ENCODE data around the gene TBC1D7. TPM values are rescaled to one million over a fixed set of nuclear protein-coding genes. Genes with fewer than 3 reads are reported as not detected.

TBC1D7 gene
- total RNA-seq, 1 experiment from 2014 or later = 13.7 TPM

- CTCF ChIA-PET = no interaction called here
- Histone ChIP-seq H3K27me3 (ENCODE audit: insufficient read depth, low read length) (no peaks in the 10 kb centered on the region), H3K27ac (ENCODE audit: low read depth, low read length) (no peak overlapping the region), H3K79me2 (ENCODE audit: insufficient read depth, low read length) (no peaks in the 10 kb centered on the region), H3K9me3 (ENCODE audit: control insufficient read depth in 1 of 2, insufficient read depth in 1 of 2, low read depth in 1 of 2, low read length in 2 of 2) (no peaks in the 10 kb centered on the region), H3K4me2 (ENCODE audit: low read length) (no peak overlapping the region), H3K9ac (ENCODE audit: low read length) (no peak overlapping the region), H3K4me3 (replicated peaks in 1 of 2; ENCODE audit: low read depth in 1 of 2, low read length in 2 of 2) (no peak overlapping the region), H2AFZ (ENCODE audit: low read depth, low read length, poor library complexity, severe bottlenecking) (no peak overlapping the region), H3K9me2 (ENCODE audit: insufficient read depth) (no peaks in the 10 kb centered on the region), H3K4me1 (ENCODE audit: control insufficient read depth in 1 of 2, insufficient read depth in 2 of 2, low read length in 2 of 2) (no peaks in the 10 kb centered on the region), H4K20me1 (ENCODE audit: insufficient read depth) (no peaks in the 10 kb centered on the region), H3K36me3 (ENCODE audit: control insufficient read depth in 1 of 2, insufficient read depth in 2 of 2, low read length in 2 of 2) (no peaks in the 10 kb centered on the region)
- RAD21 ChIA-PET (ENCODE audit: low non-redundant PET in 1 of 2, low total read pairs in 2 of 2, uncharacterized antibody in 2 of 2, unreplicated experiment in 2 of 2) = no interaction called here
- no peak for DNase-seq (ENCODE audit: low read depth, low spot score)
- TF ChIP-seq FOSL1 (IDR thresholded peaks at IDR 0.05; ENCODE audit: low read depth) = no peak
- POLR2A ChIA-PET = no interaction called here
- intact Hi-C loops (cut with micrococcal nuclease) = no loop called here
- no TSS peak for BruUV-seq (replicated peaks)
- ATAC-seq = peak; percentile 44; the same call in 1 of the 2 replicates
Observed at GRCh38 chr6:13296536-13296997, 31.8 kb downstream of the TBC1D7 start.

- ChIA-PET POLR2A (no interaction called here), CTCF (no interaction called here), RAD21 (ENCODE audit: low non-redundant PET in 1 of 2, low total read pairs in 2 of 2, uncharacterized antibody in 2 of 2, unreplicated experiment in 2 of 2) (no interaction called here)
- DNase-seq (ENCODE audit: low read depth, low spot score) = no peak
- Histone ChIP-seq H3K27ac (ENCODE audit: low read depth, low read length) (no peak overlapping the region), H3K9me3 (ENCODE audit: control insufficient read depth in 1 of 2, insufficient read depth in 1 of 2, low read depth in 1 of 2, low read length in 2 of 2) (no peaks in the 10 kb centered on the region), H4K20me1 (ENCODE audit: insufficient read depth) (no peaks in the 10 kb centered on the region), H2AFZ (ENCODE audit: low read depth, low read length, poor library complexity, severe bottlenecking) (no peak overlapping the region), H3K9me2 (ENCODE audit: insufficient read depth) (no peaks in the 10 kb centered on the region), H3K79me2 (ENCODE audit: insufficient read depth, low read length) (no peaks in the 10 kb centered on the region), H3K4me3 (replicated peaks in 1 of 2; ENCODE audit: low read depth in 1 of 2, low read length in 2 of 2) (no peak overlapping the region), H3K4me2 (ENCODE audit: low read length) (no peak overlapping the region), H3K9ac (ENCODE audit: low read length) (no peak overlapping the region), H3K36me3 (ENCODE audit: control insufficient read depth in 1 of 2, insufficient read depth in 2 of 2, low read length in 2 of 2) (no peaks in the 10 kb centered on the region), H3K4me1 (ENCODE audit: control insufficient read depth in 1 of 2, insufficient read depth in 2 of 2, low read length in 2 of 2) (no peaks in the 10 kb centered on the region), H3K27me3 (ENCODE audit: insufficient read depth, low read length) (no peaks in the 10 kb centered on the region)
- no TSS peak for BruUV-seq (replicated peaks)
- intact Hi-C loops (cut with micrococcal nuclease) = no loop called here
- TF ChIP-seq REST (IDR thresholded peaks at IDR 0.05; ENCODE audit: low read depth) (no peak), POLR2AphosphoS5 (IDR thresholded peaks at IDR 0.05; ENCODE audit: low read depth, low read length) (no peak), POLR2A (IDR thresholded peaks at IDR 0.05; ENCODE audit: borderline replicate concordance, extremely low read depth, insufficient read depth, insufficient read length) (no peak), YY1 (IDR thresholded peaks at IDR 0.05; ENCODE audit: extremely low read depth, insufficient replicate concordance, low read depth, low read length) (no peak), EZH2 (IDR thresholded peaks at IDR 0.05) (no peak), ZFX (IDR thresholded peaks at IDR 0.05) (no peak), FOSL1 (IDR thresholded peaks at IDR 0.05; ENCODE audit: low read depth) (no peak), SRF (IDR thresholded peaks at IDR 0.05; ENCODE audit: low read depth) (no peak), CEBPB (IDR thresholded peaks at IDR 0.05; ENCODE audit: low read depth) (no peak), ZNF274 (IDR thresholded peaks at IDR 0.05; ENCODE audit: low read depth, low read length) (no peak), ZBTB33 (IDR thresholded peaks at IDR 0.05; ENCODE audit: extremely low read depth, insufficient replicate concordance, low read length) (no peak), RAD21 (IDR thresholded peaks at IDR 0.05; ENCODE audit: low read depth) (no peak), EZH2phosphoT487 (IDR thresholded peaks at IDR 0.05; ENCODE audit: borderline replicate concordance) (no peak), JUND (IDR thresholded peaks at IDR 0.05) (no peak), ELF1 (IDR thresholded peaks at IDR 0.05; ENCODE audit: borderline replicate concordance, low read depth) (no peak), TCF7L2 (IDR thresholded peaks at IDR 0.05; ENCODE audit: borderline replicate concordance, extremely low read depth, insufficient read depth, insufficient read length) (no peak), CBX3 (IDR thresholded peaks at IDR 0.05; ENCODE audit: low read depth) (no peak)
- no peak for ATAC-seq
Observed at GRCh38 chr6:13295576-13295975, 32.8 kb downstream of the TBC1D7 start.

Data from HCT116 (cell line).